Measurements from ENCODE around the gene BLACAT1.
"Not testable (repeated sequence)": the region's sequence is repeated elsewhere in the genome, so short reads cannot be mapped to it uniquely, and the experiment has no call there.

Gene BLACAT1

DNA sequence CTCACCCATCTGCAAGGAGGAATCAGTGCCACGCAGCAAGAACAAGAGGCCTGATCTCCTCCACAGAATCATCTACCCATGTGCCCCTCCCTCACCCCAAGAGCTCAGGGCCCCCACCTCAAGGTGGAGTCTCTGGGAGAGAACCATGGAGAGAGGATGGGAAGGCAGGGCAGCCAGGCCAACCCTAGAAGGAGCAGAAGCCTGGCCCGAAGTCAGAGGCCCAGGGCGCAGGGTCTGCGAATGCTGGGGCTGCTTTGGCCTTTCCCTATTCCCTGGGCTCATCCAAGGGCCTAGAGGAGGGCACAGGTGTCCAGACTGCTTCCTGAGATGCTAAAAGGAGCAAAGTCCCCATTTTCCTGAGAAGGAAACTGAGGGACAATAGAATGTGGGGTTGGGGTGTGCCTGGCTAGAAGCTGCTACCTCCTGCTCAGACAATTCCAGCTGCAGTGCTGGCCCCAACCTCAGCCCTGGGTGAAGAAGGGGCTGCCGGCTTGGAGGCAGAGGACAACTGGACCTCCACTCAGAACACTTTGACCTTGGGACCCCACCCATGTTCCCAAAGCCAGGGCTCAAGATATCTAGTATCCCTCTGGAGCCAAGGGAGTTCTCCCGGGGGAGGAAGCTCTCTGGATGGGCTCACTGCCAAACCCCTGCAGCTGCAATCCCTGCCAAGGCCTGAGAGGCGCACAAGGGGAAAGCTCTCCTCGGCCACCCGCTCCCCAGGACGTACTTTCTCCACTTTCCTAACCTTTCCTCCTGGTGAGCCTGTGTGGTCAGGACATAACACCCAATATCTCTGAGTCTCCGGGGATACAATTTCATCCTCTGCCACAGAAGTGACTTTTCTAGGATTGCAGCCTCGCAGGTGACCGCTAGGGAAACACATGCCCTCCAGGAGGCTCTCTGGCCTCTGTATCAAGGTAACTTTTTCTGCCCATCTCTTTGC lies 17.4 kb downstream of the BLACAT1 start:
- peak; percentile 74 for DNase-seq

DNA sequence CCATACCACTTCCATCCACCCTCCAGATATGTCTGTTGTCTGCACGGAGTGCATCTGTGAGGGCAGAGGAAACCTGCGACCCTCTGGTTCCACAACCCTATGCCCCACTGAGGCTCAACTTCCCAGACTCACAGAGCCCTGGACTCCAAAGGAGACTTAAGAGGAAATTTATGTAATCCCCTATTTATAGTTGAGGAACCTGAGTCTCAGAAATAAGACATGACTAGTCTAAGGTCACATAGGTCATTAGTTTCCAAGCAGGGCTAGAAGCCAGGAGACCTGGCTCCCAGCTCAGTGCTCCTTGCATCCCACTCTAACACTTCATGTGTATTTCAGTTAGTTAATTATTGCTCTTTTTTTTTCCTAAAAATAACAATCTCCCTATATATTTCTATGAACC lies 18.3 kb downstream of the BLACAT1 start:
- no peak for DNase-seq

DNA sequence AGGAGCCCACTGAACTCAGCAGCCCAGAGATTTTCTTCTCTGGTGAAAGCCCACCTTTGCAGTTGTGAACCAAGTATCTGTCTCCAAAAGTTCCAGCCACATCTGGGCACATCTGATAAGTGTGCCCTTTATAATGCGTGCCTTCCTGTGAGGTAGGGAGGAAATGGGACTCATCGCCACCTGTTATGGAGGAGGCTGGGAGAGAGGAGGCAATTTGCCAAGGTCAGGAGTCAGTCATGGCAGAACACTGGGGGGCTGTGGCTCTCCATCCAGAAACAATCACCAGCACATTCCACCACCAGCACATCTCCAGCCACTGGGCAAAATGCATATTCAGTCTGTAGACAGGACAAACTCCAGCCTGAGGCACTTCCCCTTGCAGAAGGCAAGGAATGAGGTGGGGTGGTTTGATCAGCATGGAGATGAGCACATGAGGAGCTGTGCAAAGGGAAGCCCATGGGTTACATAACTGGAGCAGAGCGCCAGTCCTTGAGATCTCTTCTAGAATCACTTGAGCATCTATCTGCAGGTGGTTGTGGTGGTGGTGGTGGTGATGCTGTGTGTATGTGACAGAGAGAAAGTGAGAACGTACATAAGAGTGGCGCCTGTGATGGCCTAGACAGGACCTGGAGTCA lies 19.0 kb downstream of the BLACAT1 start:
- no peak for DNase-seq

DNA sequence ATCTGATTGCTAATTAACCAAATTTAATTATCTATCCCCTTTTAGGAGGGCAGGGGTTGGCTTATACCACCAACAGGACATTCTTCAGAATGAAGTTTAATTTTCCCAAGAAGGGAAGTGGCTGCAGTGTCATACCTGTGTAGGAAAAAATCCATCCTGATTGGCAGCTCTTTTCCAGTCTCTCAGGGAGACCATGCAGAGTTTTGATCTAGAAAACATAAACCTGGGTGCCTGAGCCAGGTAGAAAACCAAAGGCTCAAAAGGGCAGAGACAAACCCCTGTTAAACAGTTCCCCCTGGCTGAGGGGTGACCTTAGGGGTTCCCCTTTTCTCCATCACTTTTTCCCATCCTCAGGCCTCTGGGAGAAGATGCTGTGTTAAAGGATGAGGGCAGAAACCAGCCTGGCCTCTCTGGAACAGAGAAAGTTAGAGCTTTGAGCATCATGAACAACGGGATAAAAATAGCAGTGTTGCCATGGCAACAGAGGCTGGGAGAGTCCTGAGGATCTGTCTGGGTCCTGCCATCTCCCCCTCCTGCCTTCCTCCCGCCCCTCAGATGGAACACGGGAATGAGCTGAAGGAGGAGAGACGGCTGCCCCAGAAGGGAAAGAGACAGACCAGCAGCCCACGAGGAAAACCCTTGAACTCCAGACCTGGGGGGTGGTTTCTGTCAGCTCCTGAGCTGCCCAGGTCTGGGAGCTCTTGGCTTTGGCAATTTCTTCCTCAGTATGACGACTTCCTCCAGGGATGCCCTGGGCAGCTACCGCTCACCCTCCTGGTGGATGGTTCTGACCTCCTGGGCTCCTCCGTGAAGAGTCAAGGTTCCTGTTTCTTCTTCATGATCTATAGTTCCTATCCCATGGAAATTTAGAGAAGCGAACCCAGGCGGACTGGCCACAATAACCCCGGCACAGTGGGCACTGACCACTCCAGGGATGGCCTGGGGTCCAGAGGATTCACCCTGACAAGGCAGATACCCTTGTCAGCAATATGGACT lies 20.0 kb downstream of the BLACAT1 start:
- DNase-seq: no peak

DNA sequence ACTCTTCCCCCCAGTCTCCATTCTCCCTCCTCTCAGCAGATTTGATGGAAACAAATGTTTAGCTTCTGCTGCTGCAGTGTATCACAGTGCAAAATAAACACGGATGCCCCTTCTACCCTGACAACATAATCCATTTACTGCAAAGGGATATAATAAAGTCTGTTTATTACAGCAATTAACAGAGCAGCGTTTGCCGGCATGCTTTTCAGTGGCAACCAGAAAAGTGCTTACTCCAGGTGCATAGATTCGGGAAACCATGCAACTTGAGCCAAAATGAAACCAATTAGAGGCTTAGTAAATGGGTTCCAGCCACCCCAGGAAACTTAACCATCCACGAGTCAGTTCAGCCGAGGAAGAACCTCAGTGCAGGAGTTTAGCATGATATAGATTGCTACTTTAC lies 21.1 kb downstream of the BLACAT1 start:
- no peak for DNase-seq

DNA sequence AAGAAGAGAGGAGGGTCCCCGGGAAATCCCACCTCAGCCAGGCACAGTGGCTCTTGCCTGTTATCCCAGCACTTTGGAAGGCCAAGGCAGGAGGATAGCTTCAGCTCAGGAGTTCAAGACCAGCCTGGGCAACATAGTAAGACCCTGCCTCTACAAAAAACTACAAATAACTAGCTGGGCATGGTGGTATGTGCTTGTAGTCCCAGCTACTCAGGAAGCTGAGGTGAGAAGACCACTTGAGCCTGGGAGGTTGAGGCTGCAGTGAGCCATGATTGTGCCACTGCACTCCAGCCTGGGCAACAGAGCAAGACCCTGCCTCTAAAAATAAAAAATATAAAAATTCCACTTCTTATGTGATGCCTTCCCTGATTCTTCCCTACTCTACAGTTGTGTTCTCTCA lies 23.2 kb downstream of the BLACAT1 start:
- not testable (repeated sequence) for DNase-seq

DNA sequence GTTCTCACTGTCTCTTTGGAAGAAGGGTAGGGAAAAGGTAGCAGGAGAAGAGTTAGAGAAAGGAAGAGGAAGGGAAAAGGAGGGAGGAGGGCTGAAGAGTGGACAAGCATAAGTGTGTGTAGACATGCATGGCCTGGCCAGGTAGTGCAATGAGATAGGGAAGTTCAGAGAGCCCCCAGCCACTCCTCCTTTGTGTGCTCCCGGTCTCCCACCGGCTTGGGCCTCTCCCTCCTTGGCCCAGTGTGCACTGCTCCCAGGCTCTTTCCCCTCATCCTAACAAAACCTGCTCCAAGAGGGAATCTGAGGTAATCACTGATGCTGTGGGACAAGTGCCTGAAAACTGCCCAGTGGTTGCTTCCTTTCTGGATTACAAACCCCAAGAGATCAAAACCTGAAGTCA lies 23.7 kb downstream of the BLACAT1 start:
- no peak for DNase-seq

DNA sequence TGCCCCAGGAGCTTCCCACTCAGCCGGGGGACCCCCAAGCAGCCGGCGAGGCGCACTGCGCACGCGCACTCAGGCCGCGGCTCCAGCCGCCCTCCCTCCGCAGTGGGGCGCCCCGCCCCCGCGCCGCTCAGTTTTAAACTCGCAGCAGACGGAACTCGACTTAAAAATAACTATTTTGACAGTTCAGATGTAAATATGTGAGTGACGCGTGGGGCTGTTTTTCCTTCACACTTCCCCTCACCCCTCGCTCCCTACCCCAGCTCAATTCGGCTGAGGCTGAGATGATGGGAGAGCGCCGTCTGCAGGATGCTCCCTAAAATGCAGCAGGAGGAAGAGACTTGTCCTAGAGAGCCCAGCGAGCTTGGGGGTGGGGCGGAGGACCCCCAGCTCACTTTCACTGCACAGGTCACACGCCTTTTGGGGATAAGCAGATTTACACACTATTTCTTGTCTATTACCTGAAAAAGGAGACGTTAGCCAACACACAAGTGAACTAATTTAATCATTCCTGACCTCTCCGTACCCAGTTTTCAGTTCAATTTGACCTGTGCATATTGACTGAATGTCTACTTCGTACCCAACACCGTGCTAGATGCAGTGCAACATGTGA lies 25.0 kb downstream of the BLACAT1 start:
- peak; percentile 41 for DNase-seq

DNA sequence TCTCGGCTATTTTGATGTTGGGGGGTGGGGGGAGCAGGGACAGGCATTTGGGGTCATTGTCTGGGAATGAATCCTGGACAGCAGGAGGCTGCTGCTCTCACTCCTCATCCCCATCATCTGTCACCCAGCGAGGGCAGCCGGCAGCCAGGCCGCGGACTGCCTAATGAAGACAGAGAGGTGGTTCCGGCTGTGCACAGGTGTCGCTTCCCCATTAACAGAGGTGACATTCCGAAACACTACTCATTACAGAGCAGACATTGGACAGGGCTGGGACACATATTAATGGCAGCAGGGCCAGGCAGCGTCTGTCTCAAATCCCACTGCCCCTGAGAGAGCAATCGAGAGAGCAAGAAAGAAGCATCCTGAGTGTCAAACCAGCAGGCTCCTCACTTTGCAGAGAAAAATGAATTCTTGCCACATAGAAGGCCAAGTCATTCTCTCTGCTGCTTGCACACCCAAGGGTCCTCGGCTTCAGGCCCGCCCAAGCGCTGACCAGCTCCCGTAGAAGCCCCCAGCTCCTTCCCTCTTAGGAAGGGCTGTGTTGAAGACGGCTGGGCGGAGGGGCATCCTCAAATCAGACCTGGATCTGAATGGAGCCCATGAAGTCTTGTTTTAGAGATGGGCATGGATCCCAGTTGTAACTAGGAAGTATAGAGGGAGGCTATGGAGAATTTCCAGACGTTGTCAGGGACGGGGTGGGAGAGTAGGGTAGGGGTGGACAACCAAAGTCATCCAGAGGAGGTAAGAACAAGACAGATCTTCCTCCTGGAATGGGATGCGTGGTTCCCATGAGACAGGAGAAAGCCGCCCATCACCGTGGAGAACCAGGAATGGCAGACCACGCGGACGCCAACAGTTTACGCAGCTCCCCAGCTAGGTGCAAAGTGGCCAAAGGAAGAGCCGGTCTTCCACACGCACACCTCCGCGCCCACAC lies 25.8 kb downstream of the BLACAT1 start:
- no peak for DNase-seq

DNA sequence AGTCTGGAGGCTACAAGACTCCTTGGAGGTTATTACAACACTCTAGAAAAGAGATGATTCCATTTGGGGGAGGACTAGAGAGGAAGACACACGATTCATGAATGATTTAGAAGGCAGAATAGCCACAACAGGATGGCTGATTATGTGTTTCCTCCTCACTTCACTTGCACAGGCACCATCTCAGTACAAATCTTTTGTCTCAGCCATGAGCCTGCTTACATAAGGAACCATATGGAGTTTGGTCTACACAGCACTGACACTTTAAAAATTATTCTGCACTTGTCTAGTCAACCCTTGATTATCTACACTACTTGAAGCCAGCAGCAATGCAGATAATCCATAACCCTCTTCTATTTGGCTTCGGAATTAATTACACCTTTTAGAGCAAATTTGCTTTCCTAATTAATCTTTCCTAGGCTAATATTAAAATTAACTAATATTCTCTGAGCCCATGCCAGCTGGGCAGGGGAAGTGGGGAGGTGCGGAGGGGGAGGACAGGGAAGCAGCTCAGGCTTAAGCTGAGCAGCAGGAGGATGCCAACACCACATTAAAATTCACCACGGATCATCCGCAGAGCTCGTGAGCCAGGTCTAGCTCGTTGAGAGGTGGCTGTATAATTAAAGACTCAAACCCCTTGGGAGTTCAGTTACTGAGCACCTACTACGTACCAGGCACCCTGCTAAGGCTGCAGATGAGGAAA lies 30.8 kb downstream of the BLACAT1 start:
- no peak for DNase-seq

DNA sequence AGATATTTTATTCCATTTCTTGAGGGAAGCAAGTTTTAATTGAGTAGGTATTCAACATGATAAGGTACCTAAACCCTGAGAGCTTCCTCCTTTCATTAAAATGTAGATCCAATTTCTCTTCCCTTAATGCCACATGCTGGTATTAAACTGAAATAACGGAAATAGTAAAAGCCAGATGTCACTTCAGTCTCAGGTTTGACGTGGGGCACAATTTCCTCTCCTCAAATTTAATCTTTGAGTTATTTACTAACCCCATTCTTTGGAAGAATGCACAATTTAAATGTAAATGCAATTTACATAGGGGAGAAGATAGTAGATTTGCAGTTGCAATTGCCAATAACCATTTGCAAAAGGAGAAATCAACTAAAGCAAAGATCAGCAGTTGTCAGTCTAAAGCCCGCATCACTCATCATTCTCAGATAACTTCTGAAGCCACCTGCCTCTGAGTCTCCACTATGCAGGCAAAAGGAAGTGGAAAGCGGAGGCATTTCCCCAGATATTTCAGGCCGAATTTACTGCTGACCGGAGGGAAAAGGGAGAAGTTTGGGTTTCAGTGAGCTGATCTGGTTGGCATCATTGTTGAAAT lies 31.9 kb downstream of the BLACAT1 start:
- no peak for DNase-seq

DNA sequence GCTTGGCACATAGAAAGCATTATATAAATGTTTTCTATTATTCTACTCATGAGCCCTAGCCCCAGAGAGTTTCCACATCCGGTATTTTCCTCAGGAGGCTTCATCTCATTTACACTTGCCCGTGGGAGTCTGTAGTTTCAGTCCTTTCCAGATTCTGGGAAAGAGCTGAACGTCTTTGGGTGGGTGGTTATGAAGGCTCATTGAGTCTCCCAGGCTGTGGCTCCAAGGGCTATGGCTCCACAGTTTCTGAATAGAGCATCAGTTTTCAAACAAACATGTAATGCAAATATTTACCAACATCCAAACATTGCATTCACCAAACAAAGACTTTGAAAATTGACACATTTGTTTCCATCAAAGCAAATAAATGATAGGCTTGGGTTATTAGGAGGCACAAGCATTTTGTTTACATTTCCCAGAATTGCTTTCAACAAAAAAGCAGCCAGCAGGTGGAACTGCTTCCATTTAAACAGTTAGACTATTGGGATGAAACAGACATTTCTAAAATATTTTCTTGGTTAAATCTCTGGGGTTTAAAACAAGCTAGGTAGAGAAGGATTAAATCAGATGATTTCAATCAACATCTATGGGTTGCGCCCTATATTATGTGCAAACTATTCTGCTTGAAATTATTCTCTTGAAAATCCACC lies 32.7 kb downstream of the BLACAT1 start:
- DNase-seq: no peak

DNA sequence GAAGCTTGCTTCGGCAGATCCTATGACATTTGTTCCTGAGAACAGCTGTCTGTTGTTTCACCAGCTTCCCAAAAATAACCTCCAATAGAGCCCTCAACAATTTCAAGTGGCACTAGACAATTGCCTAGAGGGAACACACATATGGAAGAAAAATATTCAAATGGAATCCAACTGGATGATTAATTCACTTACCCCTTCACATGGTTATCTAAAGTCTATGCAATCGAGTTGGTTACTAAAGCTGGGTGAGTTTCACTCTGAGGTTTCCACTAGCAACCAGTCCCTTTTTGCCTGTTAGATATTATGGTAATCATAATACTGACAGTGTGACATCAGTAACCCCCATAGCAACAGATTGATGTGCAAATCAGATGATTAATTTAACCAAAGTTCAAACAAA lies 34.0 kb downstream of the BLACAT1 start, which contains the start of gene LEMD1:
Gene LEMD1 (minus strand): TSS at position 259 of the 400 bp plus-strand sequence. CDS start 1,520 bp downstream, outside the sequence.
- no peak for DNase-seq

DNA sequence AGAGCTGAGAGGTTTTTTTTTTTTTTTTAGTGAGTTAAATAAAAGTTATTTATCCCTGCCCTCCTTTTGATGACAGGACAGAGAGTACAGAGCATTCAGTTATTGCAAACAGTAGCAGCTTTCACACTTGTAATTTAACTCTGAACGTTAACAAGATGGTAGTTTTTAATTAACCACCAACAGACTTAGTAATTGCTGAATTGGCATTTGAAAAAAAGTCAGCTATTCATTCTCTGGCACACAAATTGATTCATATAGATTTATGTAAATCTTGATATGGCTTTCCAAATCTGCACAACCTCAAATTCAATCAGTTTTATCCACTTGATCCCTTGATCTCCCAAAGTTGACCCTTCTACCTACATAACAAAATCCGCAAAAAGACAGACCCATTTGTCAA lies 34.9 kb downstream of the BLACAT1 start:
- no peak for DNase-seq

DNA sequence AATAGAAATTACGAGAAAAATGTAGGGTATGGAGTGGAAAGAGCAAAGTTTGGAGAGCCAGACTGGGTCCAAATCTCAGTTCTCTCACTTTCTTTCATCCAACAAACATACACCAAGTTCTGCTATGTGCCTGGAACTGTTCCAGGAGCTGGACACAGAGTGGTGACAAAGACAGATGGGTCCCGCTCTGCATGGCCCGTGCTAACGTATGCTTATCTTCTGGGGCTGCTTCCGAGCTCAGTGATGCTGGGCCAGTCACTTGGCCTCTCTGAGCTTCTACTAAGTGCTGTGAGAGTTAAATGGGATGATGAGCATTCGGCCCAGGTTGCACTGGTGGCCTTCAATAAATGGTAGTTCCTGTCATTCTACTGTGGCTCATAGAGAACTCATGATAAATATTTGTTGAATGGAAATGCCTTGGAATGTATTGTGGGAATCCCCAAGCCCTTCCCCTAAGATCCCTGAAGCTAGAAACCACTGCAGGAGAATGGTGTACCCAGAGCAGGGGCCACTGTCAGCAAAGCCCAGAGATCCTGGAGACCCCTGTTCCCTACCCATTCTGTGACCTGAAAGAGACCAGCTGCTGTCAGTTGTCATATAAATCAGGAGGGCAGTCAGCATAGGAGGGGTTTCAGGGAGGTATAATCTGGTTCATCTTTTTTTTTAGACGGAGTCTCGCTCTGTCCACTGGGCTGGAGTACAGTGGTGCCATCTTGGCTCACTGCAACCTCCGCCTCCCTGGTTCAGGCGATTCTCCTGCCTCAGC lies 37.8 kb downstream of the BLACAT1 start:
- DNase-seq: no peak

DNA sequence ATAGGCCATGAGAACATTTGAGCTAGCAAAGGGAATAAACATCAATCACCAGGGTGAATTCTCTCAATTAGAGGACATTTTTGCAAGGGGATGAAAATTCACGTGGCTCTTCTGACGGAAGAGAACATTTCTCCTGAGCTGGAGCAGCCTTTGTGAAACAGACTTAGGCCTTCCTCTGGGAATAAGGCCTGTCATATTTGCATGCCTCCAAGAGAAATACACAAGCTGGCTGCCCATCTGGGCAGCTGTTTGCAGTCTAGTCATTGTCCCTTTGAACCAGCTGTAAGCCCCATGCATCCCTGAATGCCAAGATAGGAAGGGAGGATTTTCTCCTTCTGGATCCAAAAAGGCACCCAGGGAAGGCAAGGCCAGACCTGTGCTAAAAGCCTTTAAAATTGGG lies 39.5 kb downstream of the BLACAT1 start:
- no peak for DNase-seq

DNA sequence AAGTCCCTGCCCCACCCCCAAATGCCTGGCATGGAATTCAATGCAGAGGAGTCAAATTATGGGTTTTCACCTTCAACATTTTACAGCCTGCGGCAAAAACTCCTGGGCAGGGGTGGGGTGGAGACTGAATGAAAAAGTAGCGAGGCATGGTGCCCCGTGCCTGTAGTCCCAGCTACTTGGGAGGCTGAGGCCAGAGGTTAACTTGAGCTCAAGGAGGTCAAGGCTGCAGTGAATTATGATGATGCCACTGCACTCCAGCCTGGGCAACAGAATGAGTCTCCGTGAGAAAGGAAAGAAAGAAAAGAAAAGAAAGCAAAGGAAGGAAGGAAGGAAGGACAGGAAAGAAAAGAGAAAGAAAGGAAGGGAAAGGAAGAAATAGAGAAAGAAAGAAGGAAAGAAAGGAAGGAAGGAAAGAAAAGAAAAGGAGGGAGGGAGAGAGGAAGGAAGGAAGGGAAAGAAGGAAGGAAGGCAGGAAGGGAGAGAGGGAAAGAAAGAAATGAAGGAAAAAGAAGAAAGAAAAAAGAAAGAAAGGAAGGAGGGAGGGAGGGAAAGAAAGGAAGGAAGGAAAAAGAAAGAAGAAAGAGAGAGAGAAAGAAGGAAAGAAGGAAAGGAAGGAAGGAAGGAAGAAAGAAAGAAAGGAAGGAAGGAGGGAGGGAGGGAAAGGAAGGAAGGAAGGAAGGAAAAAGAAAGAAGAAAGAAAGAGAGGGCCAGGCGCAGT lies 45.1 kb downstream of the BLACAT1 start:
- no peak for DNase-seq

DNA sequence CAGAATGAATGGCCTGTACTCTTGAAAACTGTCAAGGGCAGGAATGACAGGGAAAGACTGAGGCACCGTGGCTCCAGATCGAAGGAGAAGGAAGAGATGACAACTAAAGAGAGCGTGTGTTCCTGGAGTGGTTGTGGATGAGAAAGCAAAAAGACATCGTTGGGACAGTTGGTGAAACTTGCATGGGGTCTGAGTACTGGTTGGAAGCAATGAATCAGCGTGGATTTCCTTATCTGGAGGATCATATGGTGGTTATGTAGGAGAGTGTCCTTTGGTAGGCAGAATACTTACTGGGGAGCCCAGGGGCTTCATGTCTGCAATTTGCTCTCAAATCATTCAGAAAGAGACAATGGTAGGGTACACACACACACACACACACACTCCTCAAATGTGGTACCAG lies 47.9 kb downstream of the BLACAT1 start:
- DNase-seq: no peak

Data from EL (cell line).